GM19452 (cell line): ENCODE measurements around the gene BIN2.
"Not testable (repeated sequence)": the region's sequence is repeated elsewhere in the genome, so short reads cannot be mapped to it uniquely, and the experiment has no call there.

ENCODE experiments used
- ATAC-seq: cut with Tn5 transposase; IDR thresholded peaks from one replicate; pipeline ENCODE4 v1.9.1; 2021; ENCODE audit not compliant: unreplicated experiment

The BIN2 gene

GRCh38 chr12:51318057-51318806 lies 5.7 kb downstream of the BIN2 start:
- ATAC-seq: not testable (repeated sequence)

GRCh38 chr12:51311389-51311788 lies 12.6 kb downstream of the BIN2 start:
- ATAC-seq: no peak

- no peak for ATAC-seq
Measured at GRCh38 chr12:51307655-51308593, 16.1 kb downstream of the BIN2 start.

GRCh38 chr12:51306507-51306906 lies 17.5 kb downstream of the BIN2 start:
- ATAC-seq: no peak

- ATAC-seq: not testable (repeated sequence)
Measured at GRCh38 chr12:51300768-51301167, 23.2 kb downstream of the BIN2 start.

- no peak for ATAC-seq
Measured at GRCh38 chr12:51295651-51296050, 28.3 kb downstream of the BIN2 start.

- not testable (repeated sequence) for ATAC-seq
Measured at GRCh38 chr12:51294097-51294496, 29.9 kb downstream of the BIN2 start.

GRCh38 chr12:51293696-51294095 lies 30.3 kb downstream of the BIN2 start:
- ATAC-seq: no peak

- ATAC-seq: not testable (repeated sequence)
Measured at GRCh38 chr12:51291603-51292513, 32.1 kb downstream of the BIN2 start.

GRCh38 chr12:51285843-51286242 lies 38.1 kb downstream of the BIN2 start:
- no peak for ATAC-seq

GRCh38 chr12:51281202-51281924 lies 42.6 kb downstream of the BIN2 start:
- ATAC-seq: no peak

- no peak for ATAC-seq
Measured at GRCh38 chr12:51275088-51275487, 48.9 kb downstream of the BIN2 start.

GRCh38 chr12:51272810-51273209 lies 51.2 kb downstream of the BIN2 start:
- not testable (repeated sequence) for ATAC-seq

GRCh38 chr12:51270951-51271518 lies 52.9 kb downstream of the BIN2 start:
- ATAC-seq: no peak

GRCh38 chr12:51270067-51270950 lies 53.7 kb downstream of the BIN2 start, which contains the start of gene SMAGP:
TSS of gene SMAGP (minus strand) at chr12:51270415. CDS start at chr12:51269278, 1,137 bp downstream.
- peak; percentile 70 for ATAC-seq

- peak; percentile 31 for ATAC-seq
Measured at GRCh38 chr12:51269174-51270066, 54.6 kb downstream of the BIN2 start.

GRCh38 chr12:51265024-51265423 lies 59.0 kb downstream of the BIN2 start:
- ATAC-seq: peak; percentile 49

GRCh38 chr12:51264297-51264696 lies 59.7 kb downstream of the BIN2 start:
- no peak for ATAC-seq
